AG10803 (cell line): ENCODE data around the gene IGF2R.

ENCODE experiments used
- DNase-seq: peaks from one replicate; pipeline ENCODE4 v3.0.0; 2010; ENCODE audit warnings: low read depth
- H3K4me3 ChIP-seq: 2 replicates; pipeline ENCODE4 v1.5.1; 2011; ENCODE audit warnings: mild to moderate bottlenecking, low read length, control low read depth
- TF ChIP-seq, protein P1 (sequence below): conservative IDR thresholded peaks from 2 replicates; pipeline ENCODE4 v1.5.1; 2011; ENCODE audit warnings: mild to moderate bottlenecking, low read length, control low read depth, inconsistent platforms

IGF2R gene

DNA sequence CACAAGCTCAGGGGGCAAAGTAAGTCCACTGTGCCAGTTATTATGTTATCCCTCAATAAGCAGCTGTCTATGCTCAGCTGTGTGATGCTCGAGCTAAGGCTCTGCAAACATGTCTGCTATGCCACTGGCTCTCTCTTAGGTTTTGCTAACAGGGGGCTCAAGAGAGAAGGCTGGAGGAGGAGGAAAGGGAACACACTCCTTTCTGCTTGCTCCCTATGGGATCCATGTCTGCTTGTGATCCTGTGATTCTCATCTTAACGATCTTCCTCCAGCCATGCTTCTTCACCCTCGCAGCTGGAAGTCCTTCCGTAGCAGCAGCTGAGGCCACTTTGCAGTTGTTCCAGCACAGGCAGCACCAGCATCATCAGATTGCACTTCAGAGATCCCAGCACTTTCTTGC lies 37.0 kb upstream of the IGF2R start:
- no peak overlapping the region for H3K4me3 ChIP-seq
- TF ChIP-seq, protein P1, sequence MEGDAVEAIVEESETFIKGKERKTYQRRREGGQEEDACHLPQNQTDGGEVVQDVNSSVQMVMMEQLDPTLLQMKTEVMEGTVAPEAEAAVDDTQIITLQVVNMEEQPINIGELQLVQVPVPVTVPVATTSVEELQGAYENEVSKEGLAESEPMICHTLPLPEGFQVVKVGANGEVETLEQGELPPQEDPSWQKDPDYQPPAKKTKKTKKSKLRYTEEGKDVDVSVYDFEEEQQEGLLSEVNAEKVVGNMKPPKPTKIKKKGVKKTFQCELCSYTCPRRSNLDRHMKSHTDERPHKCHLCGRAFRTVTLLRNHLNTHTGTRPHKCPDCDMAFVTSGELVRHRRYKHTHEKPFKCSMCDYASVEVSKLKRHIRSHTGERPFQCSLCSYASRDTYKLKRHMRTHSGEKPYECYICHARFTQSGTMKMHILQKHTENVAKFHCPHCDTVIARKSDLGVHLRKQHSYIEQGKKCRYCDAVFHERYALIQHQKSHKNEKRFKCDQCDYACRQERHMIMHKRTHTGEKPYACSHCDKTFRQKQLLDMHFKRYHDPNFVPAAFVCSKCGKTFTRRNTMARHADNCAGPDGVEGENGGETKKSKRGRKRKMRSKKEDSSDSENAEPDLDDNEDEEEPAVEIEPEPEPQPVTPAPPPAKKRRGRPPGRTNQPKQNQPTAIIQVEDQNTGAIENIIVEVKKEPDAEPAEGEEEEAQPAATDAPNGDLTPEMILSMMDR = no peak
- no peak for DNase-seq

DNA sequence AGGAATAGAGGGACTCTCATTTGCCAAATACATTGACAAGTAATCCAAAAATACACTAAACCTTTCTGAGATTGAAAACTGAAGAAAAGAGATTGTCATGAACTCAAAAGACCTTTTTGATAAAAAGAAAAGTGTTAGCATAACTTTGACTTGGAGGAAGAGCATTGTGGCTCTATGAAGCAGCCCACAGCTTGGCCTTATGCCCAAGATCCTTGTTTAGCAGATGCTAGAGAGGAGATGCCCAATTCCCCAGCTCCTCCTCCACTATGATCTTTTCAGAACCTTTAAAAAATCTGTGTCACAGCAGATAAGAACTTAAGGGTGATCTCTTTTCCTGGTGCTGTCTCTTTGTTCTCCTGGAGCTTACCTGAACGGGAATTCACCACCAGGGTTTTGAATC lies 35.8 kb upstream of the IGF2R start:
- peak; percentile 20 for DNase-seq
- TF ChIP-seq, protein P1 = no peak
- no peak overlapping the region for H3K4me3 ChIP-seq

DNA sequence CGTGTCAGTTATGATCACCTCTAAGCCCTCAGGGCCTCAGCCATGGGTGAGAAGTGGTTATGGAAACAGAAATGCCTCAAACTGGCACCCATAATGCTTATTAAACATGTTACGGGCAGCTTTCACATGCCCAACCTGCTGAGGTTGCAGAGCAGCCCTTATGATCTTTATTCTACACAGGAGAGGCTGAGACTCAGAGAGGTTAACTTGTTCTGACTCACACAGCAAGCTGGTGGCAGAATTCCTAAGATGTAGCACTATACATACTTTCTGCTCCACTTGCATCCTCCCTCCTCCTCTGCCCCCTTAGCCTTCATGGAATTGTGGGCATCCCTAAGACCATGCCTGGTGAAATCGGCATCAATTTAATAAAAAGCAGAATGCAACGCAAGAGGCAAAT lies 34.7 kb upstream of the IGF2R start:
- DNase-seq = no peak
- no peak overlapping the region for H3K4me3 ChIP-seq
- TF ChIP-seq, protein P1 = no peak

DNA sequence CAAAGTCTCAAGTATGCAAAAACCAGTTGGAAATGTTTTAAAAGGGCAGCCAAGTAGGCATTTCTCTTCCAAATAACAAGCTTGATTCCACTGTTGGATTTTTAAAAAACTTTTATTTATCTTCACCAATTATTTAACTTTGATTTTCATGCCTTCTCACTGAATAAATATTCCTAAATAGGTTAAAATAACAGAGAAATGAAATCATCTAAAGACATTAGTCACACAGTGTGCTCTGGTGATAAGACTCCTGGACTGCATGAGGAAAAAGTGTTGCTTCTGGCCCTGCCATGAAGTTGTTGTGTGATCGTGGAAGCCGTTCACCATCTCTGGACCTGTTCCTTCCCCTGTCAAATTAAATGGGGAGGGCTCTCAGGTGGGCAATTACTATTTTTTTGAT lies 33.8 kb upstream of the IGF2R start:
- H3K4me3 ChIP-seq = no peak overlapping the region
- DNase-seq = no peak
- TF ChIP-seq, protein P1 = no peak

DNA sequence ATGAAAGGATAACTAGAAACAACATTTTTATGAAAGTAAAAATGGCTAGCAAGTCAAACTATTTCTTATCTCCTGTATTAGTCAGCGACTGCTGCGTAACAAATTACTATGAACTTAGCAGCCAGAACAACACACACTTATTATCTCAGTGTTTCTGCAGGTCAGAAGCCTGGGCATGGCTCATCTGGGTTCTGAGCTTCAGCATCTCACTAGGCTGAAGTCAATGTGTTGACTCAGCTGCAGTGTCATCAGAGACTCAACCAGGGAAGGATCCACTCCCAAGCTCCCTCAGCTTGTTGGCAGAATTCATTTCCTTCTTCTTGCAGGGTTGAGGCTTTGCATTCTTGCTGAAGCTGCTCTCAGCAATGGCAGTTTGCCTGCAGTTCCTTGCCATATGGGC lies 33.2 kb upstream of the IGF2R start:
- no peak overlapping the region for H3K4me3 ChIP-seq
- TF ChIP-seq, protein P1 = no peak
- DNase-seq = peak; percentile 35

DNA sequence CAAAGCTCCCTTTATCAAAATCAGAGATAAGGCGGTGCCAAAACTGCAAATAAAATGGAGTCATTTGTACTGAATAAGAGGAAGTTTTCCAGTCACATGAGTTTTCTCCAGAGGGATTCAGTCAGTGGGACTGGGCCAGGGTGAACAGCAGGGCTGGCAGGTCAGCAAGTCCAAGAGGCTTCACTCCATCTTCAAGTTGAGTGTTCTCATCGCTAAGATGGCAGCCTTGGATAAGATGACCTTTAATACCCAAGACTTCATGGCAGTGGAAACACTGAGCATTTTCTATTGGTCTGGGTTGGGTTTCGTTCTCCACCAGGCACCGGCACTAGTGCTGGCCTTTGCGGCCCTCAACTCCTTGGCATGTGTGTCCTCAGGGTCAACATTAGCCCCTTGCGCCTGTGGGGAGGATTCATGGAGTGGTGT lies 29.3 kb upstream of the IGF2R start:
- TF ChIP-seq, protein P1 = no peak
- DNase-seq = no peak
- no peak overlapping the region for H3K4me3 ChIP-seq

DNA sequence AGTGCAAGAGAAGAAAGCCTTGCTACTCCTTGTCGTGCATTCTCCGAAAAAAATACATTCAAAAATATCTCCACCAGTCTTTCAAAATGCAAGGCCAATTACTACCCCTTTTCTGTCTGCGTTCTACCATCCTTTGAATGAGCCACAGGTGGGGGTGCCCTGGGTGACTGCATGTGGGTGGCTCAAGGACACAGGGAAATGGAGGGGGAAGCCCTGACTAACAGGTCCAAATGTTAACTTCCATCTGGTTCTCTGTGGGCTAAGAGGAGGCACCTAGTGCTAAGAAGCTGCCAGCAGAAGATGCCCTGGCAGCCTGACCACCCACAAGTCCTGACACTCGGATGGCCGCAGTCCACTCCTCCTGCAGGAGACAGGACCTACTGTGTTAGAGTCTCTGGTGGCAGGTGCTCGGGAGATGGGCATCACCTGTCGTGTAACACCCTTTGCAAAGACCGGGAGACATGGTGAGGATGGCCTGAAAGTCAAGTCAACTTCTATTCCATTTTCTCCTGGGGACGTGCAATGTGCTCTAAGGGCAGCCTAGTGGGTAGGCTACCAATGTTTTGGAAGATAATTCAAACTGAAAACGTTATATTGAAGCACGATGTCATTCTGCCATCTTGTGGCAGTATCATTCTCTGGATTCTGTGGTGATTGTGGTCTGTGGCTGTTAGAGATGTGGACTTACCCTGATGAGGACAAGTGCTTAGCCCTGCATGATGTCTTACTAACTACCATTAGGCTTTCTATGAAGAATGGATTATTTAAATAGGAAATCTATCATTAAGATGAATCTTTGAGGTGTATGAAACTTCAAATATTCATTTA lies 27.4 kb upstream of the IGF2R start:
- TF ChIP-seq, protein P1 = peak; percentile 52
- H3K4me3 ChIP-seq = no peak overlapping the region
- peak; percentile 49 for DNase-seq
